Prostate gland (tissue), 2 donors: Measurements from ENCODE around the gene ACTR5.

Source experiments
- CTCF ChIP-seq, 4 experiments: fragments of 200-600 bp in 2 of 4; fragments of 450-650 bp in 2 of 4; sonication (generic) in 2 of 4; IDR thresholded peaks; 1 replicate in 3 of 4; 2 replicates in 1 of 4; pipeline ENCODE4 v1.5.1; 2016 to 2019; ENCODE audit warnings: antibody characterized with exemption in 4 of 4, mild to moderate bottlenecking in 2 of 4, moderate library complexity in 2 of 4
- POLR2A ChIP-seq: fragments of 450-650 bp; IDR thresholded peaks from one replicate; pipeline ENCODE4 v1.6.1; 2016; ENCODE audit warnings: antibody characterized with exemption, mild to moderate bottlenecking
- POLR2AphosphoS5 ChIP-seq: sonication (generic); formaldehyde crosslinking; IDR thresholded peaks from one replicate; pipeline ENCODE4 v1.6.1; 2017; ENCODE audit warnings: antibody characterized with exemption

GRCh38 chr20:38728911-38729642 is 19.2 kb upstream of the ACTR5 start:
- TF ChIP-seq POLR2A (no peak), CTCF (IDR thresholded peaks at IDR 0.05) (no peak), POLR2AphosphoS5 (no peak)
